ENCODE data around the gene VAMP2. TPM values are rescaled to one million over a fixed set of nuclear protein-coding genes. Genes with fewer than 3 reads are reported as not detected.

VAMP2 gene
- total RNA-seq, 2 donors from 2014 or later = 32.1 to 32.2 TPM

DNA sequence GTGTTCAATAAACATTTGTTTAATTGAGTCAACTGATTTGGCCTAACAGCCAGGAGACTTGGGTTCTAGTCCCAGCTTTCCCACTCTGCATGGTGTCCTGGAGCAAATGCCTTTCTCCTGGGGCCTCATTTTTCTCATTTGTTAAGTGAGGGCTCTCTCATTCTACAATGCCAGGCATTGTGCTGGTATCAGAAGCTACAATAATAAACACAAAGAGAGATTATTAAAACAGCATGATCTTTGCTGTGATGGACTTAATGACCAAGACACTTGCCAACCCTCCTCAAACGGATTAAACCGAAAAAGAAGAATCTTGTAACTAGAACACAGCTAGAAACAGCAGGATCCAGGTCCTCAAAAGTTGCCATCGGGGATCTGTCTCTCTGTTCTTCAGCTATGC is 4.8 kb upstream of the VAMP2 start:
- Mint-ChIP-seq H3K4me1 (peaks cover 27% of the 10 kb centered on the region), H3K36me3 (ENCODE audit: low read depth) (no peaks in the 10 kb centered on the region), H3K27ac (no peak overlapping the region), H3K27me3 (ENCODE audit: insufficient read depth) (no peaks in the 10 kb centered on the region), H3K4me3 (no peak overlapping the region), H3K9me3 (no peaks in the 10 kb centered on the region)
- DNase-seq = no peak
- Histone ChIP-seq H3K4me3 (ENCODE audit: low read length) (no peak overlapping the region), H3K27me3 (ENCODE audit: control insufficient read depth, insufficient read depth, low read length, poor library complexity, severe bottlenecking) (no peaks in the 10 kb centered on the region), H3K27ac (ENCODE audit: low read depth, low read length) (no peak overlapping the region), H3K9me3 (ENCODE audit: control insufficient read depth, low read length) (no peaks in the 10 kb centered on the region), H3K4me1 (ENCODE audit: control insufficient read depth, insufficient read depth, low read length) (peaks cover 9% of the 10 kb centered on the region), H3K9ac (ENCODE audit: extremely low read depth, low read length, poor library complexity, severe bottlenecking) (no peak overlapping the region), H3K36me3 (ENCODE audit: control insufficient read depth, insufficient read depth, low read length) (no peaks in the 10 kb centered on the region)
- WGBS, 2 experiments (ENCODE audit: insufficient coverage in 1 of 2, insufficient read length in 1 of 2) = 90 to 92% methylated on average over 2 to 3 of the region's 3 CpGs
- TF ChIP-seq, protein P1, sequence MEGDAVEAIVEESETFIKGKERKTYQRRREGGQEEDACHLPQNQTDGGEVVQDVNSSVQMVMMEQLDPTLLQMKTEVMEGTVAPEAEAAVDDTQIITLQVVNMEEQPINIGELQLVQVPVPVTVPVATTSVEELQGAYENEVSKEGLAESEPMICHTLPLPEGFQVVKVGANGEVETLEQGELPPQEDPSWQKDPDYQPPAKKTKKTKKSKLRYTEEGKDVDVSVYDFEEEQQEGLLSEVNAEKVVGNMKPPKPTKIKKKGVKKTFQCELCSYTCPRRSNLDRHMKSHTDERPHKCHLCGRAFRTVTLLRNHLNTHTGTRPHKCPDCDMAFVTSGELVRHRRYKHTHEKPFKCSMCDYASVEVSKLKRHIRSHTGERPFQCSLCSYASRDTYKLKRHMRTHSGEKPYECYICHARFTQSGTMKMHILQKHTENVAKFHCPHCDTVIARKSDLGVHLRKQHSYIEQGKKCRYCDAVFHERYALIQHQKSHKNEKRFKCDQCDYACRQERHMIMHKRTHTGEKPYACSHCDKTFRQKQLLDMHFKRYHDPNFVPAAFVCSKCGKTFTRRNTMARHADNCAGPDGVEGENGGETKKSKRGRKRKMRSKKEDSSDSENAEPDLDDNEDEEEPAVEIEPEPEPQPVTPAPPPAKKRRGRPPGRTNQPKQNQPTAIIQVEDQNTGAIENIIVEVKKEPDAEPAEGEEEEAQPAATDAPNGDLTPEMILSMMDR (conservative IDR thresholded peaks at IDR 0.05) = no peak

DNA sequence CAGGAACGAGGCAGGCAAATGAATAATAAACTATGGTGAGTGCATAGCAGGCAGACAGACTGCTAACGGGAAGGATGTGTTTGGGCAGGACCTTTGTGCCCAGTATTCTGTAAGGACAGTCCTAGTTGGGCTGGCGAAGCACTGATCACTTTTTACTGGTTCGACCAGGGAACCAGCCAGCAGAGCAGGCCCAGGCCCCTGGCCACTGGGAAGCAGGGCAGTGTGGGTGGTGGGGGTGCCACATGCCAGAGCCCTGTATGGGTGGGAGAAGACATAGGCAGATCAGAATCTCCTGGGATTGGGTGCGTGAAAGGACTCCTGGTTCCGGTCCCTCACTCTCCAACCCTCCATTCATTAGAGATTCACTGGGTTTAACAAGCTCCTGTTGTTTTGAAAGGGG is 4.0 kb upstream of the VAMP2 start:
- 95 to 97% methylated on average over 2 to 6 of the region's 6 CpGs for WGBS, 2 experiments (ENCODE audit: insufficient coverage in 1 of 2, insufficient read length in 1 of 2)
- H3K9ac ChIP-seq (ENCODE audit: extremely low read depth, low read length, poor library complexity, severe bottlenecking) = no peak overlapping the region
- no peak overlapping the region for H3K4me3 ChIP-seq (ENCODE audit: low read length)
- no peaks in the 10 kb centered on the region for H3K9me3 ChIP-seq (ENCODE audit: control insufficient read depth, low read length)
- H3K4me3 Mint-ChIP-seq = no peak overlapping the region
- H3K27ac ChIP-seq (ENCODE audit: low read depth, low read length) = no peak overlapping the region
- no peak for DNase-seq
- H3K9me3 Mint-ChIP-seq = no peaks in the 10 kb centered on the region
- no peaks in the 10 kb centered on the region for H3K27me3 ChIP-seq (ENCODE audit: control insufficient read depth, insufficient read depth, low read length, poor library complexity, severe bottlenecking)
- TF ChIP-seq, protein P1 (conservative IDR thresholded peaks at IDR 0.05) = no peak
- peaks cover 28% of the 10 kb centered on the region for H3K4me1 Mint-ChIP-seq
- peaks cover 1% of the 10 kb centered on the region for H3K36me3 ChIP-seq (ENCODE audit: control insufficient read depth, insufficient read depth, low read length)
- H3K36me3 Mint-ChIP-seq (ENCODE audit: low read depth) = peaks cover 4% of the 10 kb centered on the region
- peaks cover 11% of the 10 kb centered on the region for H3K4me1 ChIP-seq (ENCODE audit: control insufficient read depth, insufficient read depth, low read length)
- peak overlapping the region; percentile 58 for H3K27ac Mint-ChIP-seq
- H3K27me3 Mint-ChIP-seq (ENCODE audit: insufficient read depth) = no peaks in the 10 kb centered on the region

DNA sequence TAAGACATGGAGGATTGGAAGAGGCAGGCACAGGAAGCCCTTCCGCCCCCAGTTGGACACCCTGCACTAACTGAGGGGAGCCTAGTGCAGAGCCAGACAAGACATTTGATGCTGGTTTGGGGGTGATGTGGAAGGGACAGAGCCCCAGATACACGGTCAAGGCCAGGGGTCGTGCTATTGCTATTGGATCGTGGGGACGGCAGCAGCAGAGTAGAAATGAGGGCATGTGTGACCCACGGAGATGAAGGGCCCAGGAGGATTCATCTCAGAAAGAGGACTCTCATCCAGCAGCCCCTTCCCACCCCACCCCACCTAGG is 2.0 kb upstream of the VAMP2 start:
- Histone ChIP-seq H3K9ac (ENCODE audit: extremely low read depth, low read length, poor library complexity, severe bottlenecking) (no peak overlapping the region), H3K36me3 (ENCODE audit: control insufficient read depth, insufficient read depth, low read length) (peaks cover 16% of the 10 kb centered on the region), H3K27ac (ENCODE audit: low read depth, low read length) (no peak overlapping the region), H3K4me3 (ENCODE audit: low read length) (peak overlapping the region; percentile 78), H3K9me3 (ENCODE audit: control insufficient read depth, low read length) (no peaks in the 10 kb centered on the region), H3K4me1 (ENCODE audit: control insufficient read depth, insufficient read depth, low read length) (peaks cover 15% of the 10 kb centered on the region), H3K27me3 (ENCODE audit: control insufficient read depth, insufficient read depth, low read length, poor library complexity, severe bottlenecking) (no peaks in the 10 kb centered on the region)
- DNase-seq = no peak
- Mint-ChIP-seq H3K4me3 (peak overlapping the region; percentile 77), H3K4me1 (peaks cover 42% of the 10 kb centered on the region), H3K27ac (peak overlapping the region; percentile 98), H3K27me3 (ENCODE audit: insufficient read depth) (no peaks in the 10 kb centered on the region), H3K9me3 (no peaks in the 10 kb centered on the region), H3K36me3 (ENCODE audit: low read depth) (peaks cover 22% of the 10 kb centered on the region)
- TF ChIP-seq, protein P1 (conservative IDR thresholded peaks at IDR 0.05) = no peak
- 77 to 95% methylated on average over 3 to 6 of the region's 6 CpGs for WGBS, 2 experiments (ENCODE audit: insufficient coverage in 1 of 2, insufficient read length in 1 of 2)

Measured in endodermal cell (in vitro differentiated cells).